Stimulated activated CD8-positive, alpha-beta memory T cell treated with anti-CD3 and anti-CD28 coated beads, Interleukin-4, amount 100 ng/mL, for 48 hours (primary cell): ENCODE results near the gene SUN1.
A peak's percentile ranks its signal among the peaks of the same experiment; 100 is the strongest.

ENCODE experiments used
- DNase-seq: peaks from one replicate; pipeline ENCODE4 v3.0.0-alpha.2; 2020

SUN1 gene

GRCh38 chr7:893686-894085 lies 61.4 kb downstream of the SUN1 start:
- no peak for DNase-seq

GRCh38 chr7:894164-894867 lies 62.0 kb downstream of the SUN1 start:
- DNase-seq = no peak

- DNase-seq = no peak
Measured at GRCh38 chr7:894927-895450, 62.7 kb downstream of the SUN1 start.

GRCh38 chr7:895451-896052 lies 63.3 kb downstream of the SUN1 start:
- DNase-seq = no peak

- no peak for DNase-seq
Measured at GRCh38 chr7:896346-897075, 64.2 kb downstream of the SUN1 start.

- no peak for DNase-seq
Measured at GRCh38 chr7:897086-897485, 64.8 kb downstream of the SUN1 start.

- no peak for DNase-seq
Measured at GRCh38 chr7:897771-898376, 65.6 kb downstream of the SUN1 start.

- DNase-seq = no peak
Measured at GRCh38 chr7:898460-898854, 66.2 kb downstream of the SUN1 start.

- no peak for DNase-seq
Measured at GRCh38 chr7:898855-899681, 66.8 kb downstream of the SUN1 start.

GRCh38 chr7:899806-900205 lies 67.5 kb downstream of the SUN1 start:
- no peak for DNase-seq

- no peak for DNase-seq
Measured at GRCh38 chr7:900331-901040, 68.2 kb downstream of the SUN1 start.

GRCh38 chr7:901041-901387 lies 68.7 kb downstream of the SUN1 start:
- no peak for DNase-seq

- peak; percentile 84 for DNase-seq
Measured at GRCh38 chr7:901388-902154, 69.3 kb downstream of the SUN1 start.

- DNase-seq = no peak
Measured at GRCh38 chr7:902996-903395, 70.7 kb downstream of the SUN1 start.

GRCh38 chr7:903921-904755 lies 71.9 kb downstream of the SUN1 start:
- no peak for DNase-seq

- no peak for DNase-seq
Measured at GRCh38 chr7:904847-905246, 72.6 kb downstream of the SUN1 start.

- DNase-seq = no peak
Measured at GRCh38 chr7:906776-907157, 74.5 kb downstream of the SUN1 start.

- DNase-seq = no peak
Measured at GRCh38 chr7:907158-907980, 75.1 kb downstream of the SUN1 start.

- DNase-seq = no peak
Measured at GRCh38 chr7:908159-908581, 75.9 kb downstream of the SUN1 start.
